Endothelial cell (in vitro differentiated cells): Measurements from ENCODE around the gene RNF220. TPM values are rescaled to one million over a fixed set of nuclear protein-coding genes. Genes with fewer than 3 reads are reported as not detected.
A peak's percentile ranks its signal among the peaks of the same experiment; 100 is the strongest.

Source experiments
- DNase-seq: peaks from one replicate; pipeline ENCODE4 v3.0.0; 2021; ENCODE audit warnings: low spot score
- H3K27ac Mint-ChIP-seq: one replicate; pipeline ENCODE4 v1.8.0; 2021; ENCODE audit warnings: mixed read lengths, inconsistent platforms; ENCODE audit not compliant: unreplicated experiment
- H3K27me3 Mint-ChIP-seq: one replicate; pipeline ENCODE4 v1.8.0; 2021; ENCODE audit warnings: mild to moderate bottlenecking, moderate library complexity, mixed read lengths, inconsistent platforms; ENCODE audit not compliant: unreplicated experiment
- H3K36me3 Mint-ChIP-seq: one replicate; pipeline ENCODE4 v1.8.0; 2021; ENCODE audit warnings: mild to moderate bottlenecking, low read depth, mixed read lengths, inconsistent platforms; ENCODE audit not compliant: unreplicated experiment
- H3K4me1 Mint-ChIP-seq: one replicate; pipeline ENCODE4 v1.8.0; 2021; ENCODE audit warnings: mild to moderate bottlenecking, mixed read lengths, inconsistent platforms; ENCODE audit not compliant: unreplicated experiment
- H3K4me3 Mint-ChIP-seq: one replicate; pipeline ENCODE4 v1.8.0; 2021; ENCODE audit warnings: mild to moderate bottlenecking, mixed read lengths, inconsistent platforms; ENCODE audit not compliant: unreplicated experiment
- H3K9me3 Mint-ChIP-seq: one replicate; pipeline ENCODE4 v1.8.0; 2021; ENCODE audit warnings: mixed read lengths, inconsistent platforms; ENCODE audit not compliant: unreplicated experiment
- total RNA-seq: library from RNA; stranded (reverse); fragmentation: NEBNext Ultra II Directional; extraction: Animal tissue kit (Norgen Biotek cat#: 25700); gene quantifications from one replicate; pipeline ENCODE4 v1.2.1, GENCODE V29; 2021; ENCODE audit not compliant: unreplicated experiment
- TF ChIP-seq, protein P1 (sequence below): fragments of 200-600 bp; sonication (generic); IDR thresholded peaks from one replicate; pipeline ENCODE4 v1.5.0; 2021; ENCODE audit warnings: antibody characterized with exemption; ENCODE audit not compliant: unreplicated experiment

Gene RNF220
- total RNA-seq, 1 donor from 2014 or later: 87.5 TPM

DNA sequence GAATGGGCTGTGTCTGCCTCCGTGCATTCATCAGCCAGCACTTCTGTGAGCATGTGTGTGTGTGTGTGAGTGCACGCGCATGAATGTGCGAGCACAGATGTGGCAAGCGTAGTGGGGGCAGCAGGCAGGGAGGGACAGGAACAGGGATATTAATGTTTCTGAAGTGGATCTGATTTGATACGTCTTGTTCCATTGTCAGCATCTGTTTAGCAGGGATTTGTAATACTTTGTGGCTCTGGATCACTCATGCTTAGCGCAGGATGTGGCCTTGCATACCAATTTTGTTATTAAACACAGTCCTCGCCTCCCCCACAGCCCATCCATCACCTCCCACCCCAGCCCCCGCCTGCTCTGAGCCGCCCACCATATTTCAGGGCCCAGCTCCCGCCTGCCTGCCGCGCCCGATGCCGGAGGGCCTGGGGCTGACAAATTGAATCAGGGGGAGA, 216.8 kb downstream of the RNF220 start:
- Mint-ChIP-seq H3K4me1 (peaks cover 7% of the 10 kb centered on the region), H3K27ac (no peak overlapping the region), H3K27me3 (peaks cover 16% of the 10 kb centered on the region), H3K36me3 (peaks cover 11% of the 10 kb centered on the region), H3K4me3 (no peak overlapping the region), H3K9me3 (no peaks in the 10 kb centered on the region)
- TF ChIP-seq, protein P1, sequence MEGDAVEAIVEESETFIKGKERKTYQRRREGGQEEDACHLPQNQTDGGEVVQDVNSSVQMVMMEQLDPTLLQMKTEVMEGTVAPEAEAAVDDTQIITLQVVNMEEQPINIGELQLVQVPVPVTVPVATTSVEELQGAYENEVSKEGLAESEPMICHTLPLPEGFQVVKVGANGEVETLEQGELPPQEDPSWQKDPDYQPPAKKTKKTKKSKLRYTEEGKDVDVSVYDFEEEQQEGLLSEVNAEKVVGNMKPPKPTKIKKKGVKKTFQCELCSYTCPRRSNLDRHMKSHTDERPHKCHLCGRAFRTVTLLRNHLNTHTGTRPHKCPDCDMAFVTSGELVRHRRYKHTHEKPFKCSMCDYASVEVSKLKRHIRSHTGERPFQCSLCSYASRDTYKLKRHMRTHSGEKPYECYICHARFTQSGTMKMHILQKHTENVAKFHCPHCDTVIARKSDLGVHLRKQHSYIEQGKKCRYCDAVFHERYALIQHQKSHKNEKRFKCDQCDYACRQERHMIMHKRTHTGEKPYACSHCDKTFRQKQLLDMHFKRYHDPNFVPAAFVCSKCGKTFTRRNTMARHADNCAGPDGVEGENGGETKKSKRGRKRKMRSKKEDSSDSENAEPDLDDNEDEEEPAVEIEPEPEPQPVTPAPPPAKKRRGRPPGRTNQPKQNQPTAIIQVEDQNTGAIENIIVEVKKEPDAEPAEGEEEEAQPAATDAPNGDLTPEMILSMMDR: no peak
- no peak for DNase-seq

DNA sequence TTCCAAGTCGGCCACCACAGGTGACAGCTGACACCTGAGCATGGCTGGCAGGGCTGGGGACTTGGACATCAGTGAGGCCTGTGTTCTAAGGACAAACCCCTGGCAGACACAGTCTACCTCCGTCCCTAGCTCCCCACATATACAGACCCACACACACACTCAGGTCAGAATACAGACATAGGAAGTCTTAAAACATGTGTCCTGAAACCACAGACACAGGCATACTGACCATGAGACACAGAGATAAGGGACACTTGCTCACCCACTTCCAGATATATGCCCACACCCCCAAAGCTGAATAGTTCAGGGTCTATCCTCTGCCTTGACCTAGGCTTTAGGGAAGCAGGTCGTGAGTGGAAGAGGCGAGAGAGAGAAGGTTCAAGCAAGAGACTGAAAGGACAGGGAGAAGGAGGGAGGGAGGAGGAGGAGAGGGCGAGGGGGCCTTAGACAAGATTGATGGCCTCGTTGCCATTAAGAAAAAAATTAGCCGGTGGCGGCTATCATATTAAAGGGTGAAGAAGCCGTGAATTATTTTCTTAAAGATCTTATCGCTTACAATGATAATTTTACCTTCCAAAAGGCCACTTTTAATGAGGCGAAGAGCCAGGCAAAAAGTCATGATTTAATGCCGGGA, 219.3 kb downstream of the RNF220 start:
- Mint-ChIP-seq H3K4me3 (no peak overlapping the region), H3K36me3 (peaks cover 10% of the 10 kb centered on the region), H3K27me3 (peaks cover 8% of the 10 kb centered on the region), H3K4me1 (peaks cover under 1% of the 10 kb centered on the region), H3K9me3 (no peaks in the 10 kb centered on the region), H3K27ac (no peak overlapping the region)
- TF ChIP-seq, protein P1: no peak
- DNase-seq: no peak

DNA sequence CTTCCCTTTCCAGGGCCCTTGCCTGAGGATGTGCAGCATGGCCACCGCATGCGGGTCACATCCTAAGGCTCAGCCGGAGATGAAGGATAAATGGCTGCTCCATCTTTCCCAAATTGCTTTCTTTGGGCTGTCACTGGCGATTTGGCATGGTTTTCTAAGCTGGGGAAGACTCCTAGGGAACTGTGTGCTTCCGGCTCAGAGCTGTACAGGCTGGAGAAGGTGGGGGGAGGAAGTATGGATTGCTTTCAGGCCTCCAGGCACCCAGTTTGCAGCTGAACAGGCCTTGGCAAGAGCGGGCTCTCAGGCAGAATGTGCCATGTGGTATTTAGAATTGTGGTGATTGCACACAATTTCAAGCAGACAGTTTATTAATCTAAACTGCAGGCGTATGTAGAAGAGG, 220.3 kb downstream of the RNF220 start:
- H3K4me3 Mint-ChIP-seq: no peak overlapping the region
- TF ChIP-seq, protein P1: no peak
- no peaks in the 10 kb centered on the region for H3K9me3 Mint-ChIP-seq
- H3K36me3 Mint-ChIP-seq: peaks cover 11% of the 10 kb centered on the region
- H3K27ac Mint-ChIP-seq: no peak overlapping the region
- DNase-seq: no peak
- H3K4me1 Mint-ChIP-seq: peaks cover under 1% of the 10 kb centered on the region
- H3K27me3 Mint-ChIP-seq: peaks cover 7% of the 10 kb centered on the region

DNA sequence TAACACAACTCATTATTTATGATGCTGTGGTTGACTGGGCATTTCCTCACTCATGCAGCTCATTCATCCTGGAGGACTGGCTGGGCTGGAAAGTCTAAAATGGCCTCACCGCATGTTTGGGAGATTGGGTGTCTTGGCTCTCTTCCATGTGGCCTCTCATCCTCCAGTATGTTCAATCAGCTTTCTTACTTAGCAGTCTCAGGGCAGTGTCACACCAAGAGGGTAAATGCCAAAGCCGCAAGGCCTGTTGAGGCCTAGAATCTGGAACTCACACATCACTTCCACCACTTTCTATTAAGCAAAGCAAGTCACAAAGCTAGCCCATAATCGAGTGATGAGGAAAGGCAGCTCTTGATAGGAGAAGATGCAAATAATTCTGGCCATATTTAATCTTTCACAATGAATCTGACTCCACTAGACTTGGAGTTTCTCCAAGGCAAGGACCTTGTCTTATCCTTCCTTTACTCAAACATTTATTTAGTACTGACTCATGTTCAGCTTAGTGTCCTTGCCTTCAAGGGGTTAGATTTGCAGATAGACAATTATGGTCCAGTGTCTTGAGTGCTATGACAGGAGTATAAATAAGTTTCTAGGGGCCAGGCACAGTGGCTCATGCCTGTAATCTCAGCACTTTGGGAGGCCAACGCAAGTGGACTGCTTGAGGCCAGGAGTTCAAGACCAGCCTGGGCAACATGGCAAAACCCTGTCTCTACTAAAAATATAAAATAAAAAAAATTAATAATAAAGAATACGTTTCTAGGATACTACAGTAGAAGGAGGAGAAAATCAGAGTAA, 224.1 kb downstream of the RNF220 start:
- DNase-seq: no peak
- Mint-ChIP-seq H3K27me3 (peaks cover 16% of the 10 kb centered on the region), H3K27ac (peak overlapping the region; percentile 61), H3K4me1 (peaks cover 26% of the 10 kb centered on the region), H3K36me3 (peaks cover 20% of the 10 kb centered on the region), H3K4me3 (no peak overlapping the region), H3K9me3 (no peaks in the 10 kb centered on the region)
- TF ChIP-seq, protein P1: no peak

DNA sequence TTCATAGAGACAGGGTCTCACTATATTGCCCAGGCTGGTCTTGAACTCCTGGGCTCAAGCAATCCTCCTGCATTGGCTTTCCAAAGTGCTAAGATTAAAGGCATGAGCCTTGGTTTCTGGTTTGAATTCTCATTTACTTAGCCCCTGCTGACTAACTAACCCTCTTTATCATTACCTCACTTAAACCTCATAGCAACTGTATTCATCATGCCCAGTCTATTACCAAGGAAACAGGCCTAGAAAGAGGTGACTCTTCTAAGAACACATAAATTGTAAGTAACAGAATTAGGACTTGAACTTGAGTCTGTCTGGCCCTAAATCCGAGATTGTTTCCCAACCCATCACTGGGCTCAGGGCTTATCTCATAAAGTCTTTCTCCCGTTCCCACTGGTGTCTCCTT, 225.1 kb downstream of the RNF220 start:
- TF ChIP-seq, protein P1: no peak
- no peak for DNase-seq
- Mint-ChIP-seq H3K36me3 (peaks cover 29% of the 10 kb centered on the region), H3K27ac (peak overlapping the region; percentile 98), H3K4me1 (peaks cover 27% of the 10 kb centered on the region), H3K4me3 (peak overlapping the region; percentile 94), H3K27me3 (peaks cover 19% of the 10 kb centered on the region), H3K9me3 (no peaks in the 10 kb centered on the region)
